Osteocyte (in vitro differentiated cells): ENCODE data around the gene COA4. TPM values are rescaled to one million over a fixed set of nuclear protein-coding genes. Genes with fewer than 3 reads are reported as not detected.

ENCODE experiments used
- DNase-seq: peaks from one replicate; pipeline ENCODE4 v3.0.0; 2021; ENCODE audit warnings: mixed read lengths; ENCODE audit not compliant: unreplicated experiment; ENCODE audit errors: extremely low spot score
- H3K27ac Mint-ChIP-seq: one replicate; pipeline ENCODE4 v1.8.0; 2021; ENCODE audit warnings: mild to moderate bottlenecking, mixed read lengths; ENCODE audit not compliant: unreplicated experiment
- H3K27me3 Mint-ChIP-seq: one replicate; pipeline ENCODE4 v1.8.0; 2021; ENCODE audit warnings: mixed read lengths; ENCODE audit not compliant: unreplicated experiment
- H3K36me3 Mint-ChIP-seq: one replicate; pipeline ENCODE4 v1.8.0; 2021; ENCODE audit warnings: mixed read lengths; ENCODE audit not compliant: unreplicated experiment
- H3K4me1 Mint-ChIP-seq: one replicate; pipeline ENCODE4 v1.8.0; 2021; ENCODE audit warnings: mixed read lengths; ENCODE audit not compliant: unreplicated experiment
- H3K4me3 Mint-ChIP-seq: one replicate; pipeline ENCODE4 v1.8.0; 2021; ENCODE audit warnings: mild to moderate bottlenecking, moderate library complexity, mixed read lengths; ENCODE audit not compliant: unreplicated experiment
- H3K9me3 Mint-ChIP-seq: one replicate; pipeline ENCODE4 v1.8.0; 2021; ENCODE audit warnings: mixed read lengths; ENCODE audit not compliant: unreplicated experiment
- CTCF ChIP-seq: fragments of 200-600 bp; sonication (generic); IDR thresholded peaks from 2 replicates; pipeline ENCODE4 v1.5.0; 2021; ENCODE audit warnings: antibody characterized with exemption, mild to moderate bottlenecking, moderate library complexity
- long read RNA-seq: library from polyadenylated mRNA; unstranded; transcript quantifications from one replicate; pipeline ENCODE4 v2.0.0, GENCODE V29; 2021
- total RNA-seq: library from RNA; stranded (reverse); gene quantifications from 2 replicates; pipeline ENCODE4 v1.2.1, GENCODE V29; 2021

The COA4 gene
- total RNA-seq = 54.2 and 55.8 TPM in 2 replicates
- long read RNA-seq, transcript COA4-201 (2 exons, 960 nt) = major isoform, 19 of 22 reads
- long read RNA-seq, partial matches to known transcripts = 0 of 22 reads
- long read RNA-seq, other reads (novel, unspliced or antisense) = 2 of 22 reads

GRCh38 chr11:73876424-73877310 is at the start of gene COA4, which contains the start of gene PAAF1:
COA4 (minus strand) TSS chr11:73876846; CDS start chr11:73873378, 3,468 bp downstream.
PAAF1 (plus strand) TSS chr11:73876999; CDS start chr11:73877022, 23 bp downstream.
- H3K9me3 Mint-ChIP-seq = no peaks in the 10 kb centered on the region
- H3K36me3 Mint-ChIP-seq = peaks cover 10% of the 10 kb centered on the region
- no peak for TF ChIP-seq CTCF
- no peaks in the 10 kb centered on the region for H3K27me3 Mint-ChIP-seq
- peak; percentile 95 for DNase-seq
- H3K27ac Mint-ChIP-seq = peak within 1 kb of the TSS; percentile 98
- peaks cover 18% of the 10 kb centered on the region for H3K4me1 Mint-ChIP-seq
- H3K4me3 Mint-ChIP-seq = peak within 1 kb of the TSS; percentile 98

GRCh38 chr11:73921180-73921579 is 44.5 kb upstream of the COA4 start:
- Mint-ChIP-seq H3K27me3 (no peaks in the 10 kb centered on the region), H3K4me3 (no peak overlapping the region), H3K27ac (no peak overlapping the region), H3K36me3 (peaks cover 34% of the 10 kb centered on the region), H3K4me1 (no peaks in the 10 kb centered on the region), H3K9me3 (no peaks in the 10 kb centered on the region)
- no peak for DNase-seq
- no peak for TF ChIP-seq CTCF

GRCh38 chr11:73916435-73916834 is 39.8 kb upstream of the COA4 start:
- no peak for TF ChIP-seq CTCF
- Mint-ChIP-seq H3K9me3 (no peaks in the 10 kb centered on the region), H3K4me3 (no peak overlapping the region), H3K4me1 (no peaks in the 10 kb centered on the region), H3K27me3 (no peaks in the 10 kb centered on the region), H3K27ac (no peak overlapping the region), H3K36me3 (peaks cover 46% of the 10 kb centered on the region)
- no peak for DNase-seq

GRCh38 chr11:73914284-73914683 is 37.6 kb upstream of the COA4 start:
- H3K4me3 Mint-ChIP-seq = no peak overlapping the region
- no peaks in the 10 kb centered on the region for H3K4me1 Mint-ChIP-seq
- no peak for TF ChIP-seq CTCF
- peaks cover 38% of the 10 kb centered on the region for H3K36me3 Mint-ChIP-seq
- no peaks in the 10 kb centered on the region for H3K27me3 Mint-ChIP-seq
- no peak overlapping the region for H3K27ac Mint-ChIP-seq
- no peak for DNase-seq
- no peaks in the 10 kb centered on the region for H3K9me3 Mint-ChIP-seq

GRCh38 chr11:73913472-73913871 is 36.8 kb upstream of the COA4 start:
- H3K27me3 Mint-ChIP-seq = no peaks in the 10 kb centered on the region
- H3K4me3 Mint-ChIP-seq = no peak overlapping the region
- H3K9me3 Mint-ChIP-seq = no peaks in the 10 kb centered on the region
- no peak overlapping the region for H3K27ac Mint-ChIP-seq
- peaks cover 34% of the 10 kb centered on the region for H3K36me3 Mint-ChIP-seq
- no peak for DNase-seq
- no peak for TF ChIP-seq CTCF
- H3K4me1 Mint-ChIP-seq = no peaks in the 10 kb centered on the region
